ENCODE data around the gene CMTM1. TPM values are rescaled to one million over a fixed set of nuclear protein-coding genes. Genes with fewer than 3 reads are reported as not detected.

CMTM1 gene
- polyA plus RNA-seq, 1 donor from 2014 or later = 1.6 TPM

DNA sequence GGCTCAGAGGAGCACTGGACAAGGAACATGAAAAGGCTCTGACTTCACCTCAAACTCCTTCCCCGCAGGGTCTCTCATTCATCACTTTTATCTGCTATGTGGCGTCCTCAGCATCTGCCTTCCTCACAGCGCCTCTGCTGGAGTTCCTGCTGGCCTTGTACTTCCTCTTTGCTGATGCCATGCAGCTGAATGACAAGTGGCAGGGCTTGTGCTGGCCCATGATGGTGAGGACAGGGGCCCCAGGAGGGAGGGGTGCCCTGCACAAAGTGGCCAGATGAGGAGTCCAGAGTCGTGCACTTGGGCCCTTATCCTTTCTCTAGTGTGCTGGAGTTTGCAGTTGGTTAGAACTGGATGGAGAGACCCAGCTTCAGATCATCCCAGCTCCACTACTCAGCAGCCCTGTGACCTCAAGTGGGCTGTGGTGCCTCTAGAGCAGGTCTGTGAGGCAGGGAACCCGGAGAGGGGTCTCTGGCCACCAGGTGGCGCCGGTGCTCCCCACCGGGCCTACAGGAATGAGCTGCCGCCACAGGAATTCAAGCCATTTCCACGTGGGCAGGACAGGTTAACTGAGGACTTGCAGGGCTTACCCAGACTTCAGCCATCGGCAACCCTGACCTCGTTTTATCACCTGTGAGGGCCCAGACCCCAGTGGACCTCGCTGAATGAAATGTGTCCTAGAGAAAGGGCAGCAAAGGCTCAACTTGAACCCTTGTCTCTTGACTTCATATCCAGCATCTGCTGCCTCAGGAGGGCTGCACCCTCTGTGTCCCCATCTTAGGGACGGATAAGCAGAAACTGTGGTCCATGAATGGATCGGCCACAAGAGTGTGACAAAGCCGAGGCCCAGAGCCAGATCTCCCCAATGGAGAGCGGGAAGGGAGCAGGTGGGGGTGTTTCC, 42.3 kb downstream of the CMTM1 start:
- Histone ChIP-seq H3K4me3 (ENCODE audit: low read length) (no peak overlapping the region), H3K4me2 (ENCODE audit: low read length) (no peak overlapping the region), H2AFZ (ENCODE audit: low read depth, low read length) (no peak overlapping the region), H3K9ac (ENCODE audit: low read length) (no peak overlapping the region), H3K9me2 (ENCODE audit: insufficient read depth, low read length) (no peaks in the 10 kb centered on the region), H3K79me2 (replicated peaks; ENCODE audit: insufficient read depth, low read length) (no peaks in the 10 kb centered on the region), H4K20me1 (ENCODE audit: insufficient read depth) (no peaks in the 10 kb centered on the region), H3K27me3 (ENCODE audit: insufficient read depth, low read depth, low read length) (no peaks in the 10 kb centered on the region), H3K27ac (ENCODE audit: low read length) (no peak overlapping the region), H3K9me3 (ENCODE audit: low read length) (no peaks in the 10 kb centered on the region), H3F3A (ENCODE audit: insufficient read depth, low read length, poor library complexity, severe bottlenecking) (no peaks in the 10 kb centered on the region), H3K36me3 (ENCODE audit: insufficient read depth, low read length) (no peaks in the 10 kb centered on the region)
- TF ChIP-seq EZH2 (IDR thresholded peaks at IDR 0.05; ENCODE audit: borderline replicate concordance, insufficient read depth, low read length, poor library complexity, severe bottlenecking) (no peak), RAD21 (conservative IDR thresholded peaks at IDR 0.05) (peak; percentile 81), EP300 (conservative IDR thresholded peaks at IDR 0.05; ENCODE audit: poor library complexity, severe bottlenecking) (no peak), MXI1 (conservative IDR thresholded peaks at IDR 0.05; ENCODE audit: poor library complexity, severe bottlenecking) (peak; percentile 79), SMC3 (conservative IDR thresholded peaks at IDR 0.05; ENCODE audit: poor library complexity) (peak; percentile 90), POLR2AphosphoS5 (IDR thresholded peaks at IDR 0.05) (no peak), CTCF (IDR thresholded peaks at IDR 0.05; ENCODE audit: poor library complexity, severe bottlenecking) (peak; percentile 92), TAF1 (IDR thresholded peaks at IDR 0.05; ENCODE audit: low read depth) (no peak)
- TF ChIP-seq, protein P1, sequence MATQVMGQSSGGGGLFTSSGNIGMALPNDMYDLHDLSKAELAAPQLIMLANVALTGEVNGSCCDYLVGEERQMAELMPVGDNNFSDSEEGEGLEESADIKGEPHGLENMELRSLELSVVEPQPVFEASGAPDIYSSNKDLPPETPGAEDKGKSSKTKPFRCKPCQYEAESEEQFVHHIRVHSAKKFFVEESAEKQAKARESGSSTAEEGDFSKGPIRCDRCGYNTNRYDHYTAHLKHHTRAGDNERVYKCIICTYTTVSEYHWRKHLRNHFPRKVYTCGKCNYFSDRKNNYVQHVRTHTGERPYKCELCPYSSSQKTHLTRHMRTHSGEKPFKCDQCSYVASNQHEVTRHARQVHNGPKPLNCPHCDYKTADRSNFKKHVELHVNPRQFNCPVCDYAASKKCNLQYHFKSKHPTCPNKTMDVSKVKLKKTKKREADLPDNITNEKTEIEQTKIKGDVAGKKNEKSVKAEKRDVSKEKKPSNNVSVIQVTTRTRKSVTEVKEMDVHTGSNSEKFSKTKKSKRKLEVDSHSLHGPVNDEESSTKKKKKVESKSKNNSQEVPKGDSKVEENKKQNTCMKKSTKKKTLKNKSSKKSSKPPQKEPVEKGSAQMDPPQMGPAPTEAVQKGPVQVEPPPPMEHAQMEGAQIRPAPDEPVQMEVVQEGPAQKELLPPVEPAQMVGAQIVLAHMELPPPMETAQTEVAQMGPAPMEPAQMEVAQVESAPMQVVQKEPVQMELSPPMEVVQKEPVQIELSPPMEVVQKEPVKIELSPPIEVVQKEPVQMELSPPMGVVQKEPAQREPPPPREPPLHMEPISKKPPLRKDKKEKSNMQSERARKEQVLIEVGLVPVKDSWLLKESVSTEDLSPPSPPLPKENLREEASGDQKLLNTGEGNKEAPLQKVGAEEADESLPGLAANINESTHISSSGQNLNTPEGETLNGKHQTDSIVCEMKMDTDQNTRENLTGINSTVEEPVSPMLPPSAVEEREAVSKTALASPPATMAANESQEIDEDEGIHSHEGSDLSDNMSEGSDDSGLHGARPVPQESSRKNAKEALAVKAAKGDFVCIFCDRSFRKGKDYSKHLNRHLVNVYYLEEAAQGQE (IDR thresholded peaks at IDR 0.05; ENCODE audit: borderline replicate concordance) = no peak

GRCh38 chr16:66609139-66609510, 42.9 kb downstream of the CMTM1 start:
- Histone ChIP-seq H3K9me3 (ENCODE audit: low read length) (no peaks in the 10 kb centered on the region), H3K27me3 (ENCODE audit: insufficient read depth, low read depth, low read length) (no peaks in the 10 kb centered on the region), H2AFZ (ENCODE audit: low read depth, low read length) (no peak overlapping the region), H3K4me2 (ENCODE audit: low read length) (no peak overlapping the region), H3K9me2 (ENCODE audit: insufficient read depth, low read length) (no peaks in the 10 kb centered on the region), H4K20me1 (ENCODE audit: insufficient read depth) (no peaks in the 10 kb centered on the region), H3K36me3 (ENCODE audit: insufficient read depth, low read length) (no peaks in the 10 kb centered on the region), H3K79me2 (replicated peaks; ENCODE audit: insufficient read depth, low read length) (no peaks in the 10 kb centered on the region), H3K4me3 (ENCODE audit: low read length) (no peak overlapping the region), H3K27ac (ENCODE audit: low read length) (no peak overlapping the region), H3F3A (ENCODE audit: insufficient read depth, low read length, poor library complexity, severe bottlenecking) (no peaks in the 10 kb centered on the region), H3K9ac (ENCODE audit: low read length) (no peak overlapping the region)
- TF ChIP-seq CTCF (IDR thresholded peaks at IDR 0.05; ENCODE audit: poor library complexity, severe bottlenecking) (no peak), EZH2 (IDR thresholded peaks at IDR 0.05; ENCODE audit: borderline replicate concordance, insufficient read depth, low read length, poor library complexity, severe bottlenecking) (no peak), MXI1 (conservative IDR thresholded peaks at IDR 0.05; ENCODE audit: poor library complexity, severe bottlenecking) (no peak), RAD21 (conservative IDR thresholded peaks at IDR 0.05) (no peak), SMC3 (conservative IDR thresholded peaks at IDR 0.05; ENCODE audit: poor library complexity) (no peak), TAF1 (IDR thresholded peaks at IDR 0.05; ENCODE audit: low read depth) (no peak), POLR2AphosphoS5 (IDR thresholded peaks at IDR 0.05) (no peak), EP300 (conservative IDR thresholded peaks at IDR 0.05; ENCODE audit: poor library complexity, severe bottlenecking) (no peak)
- TF ChIP-seq, protein P1 (IDR thresholded peaks at IDR 0.05; ENCODE audit: borderline replicate concordance) = no peak
